Endothelial cell (in vitro differentiated cells): Measurements from ENCODE around the gene SPPL3. TPM values are rescaled to one million over a fixed set of nuclear protein-coding genes. Genes with fewer than 3 reads are reported as not detected.

ENCODE experiments used
- total RNA-seq: library from RNA; stranded (reverse); fragmentation: NEBNext Ultra II Directional; extraction: Animal tissue kit (Norgen Biotek cat#: 25700); gene quantifications from one replicate; pipeline ENCODE4 v1.2.1, GENCODE V29; 2021; ENCODE audit not compliant: unreplicated experiment

Gene SPPL3
- total RNA-seq, 1 donor from 2014 or later = 55.4 TPM

Other genes with a start within 250 kb of the SPPL3 start
- 124 TPM for gene MLEC, start 217.2 kb downstream of the SPPL3 start, total RNA-seq
- 35.0 TPM for gene UNC119B, start 193.9 kb downstream of the SPPL3 start, total RNA-seq
- 5.6 TPM for gene ACADS, start 178.5 kb downstream of the SPPL3 start, total RNA-seq
- gene HNF1A, start 74.2 kb upstream of the SPPL3 start, total RNA-seq = not detected
- 20.2 TPM for gene C12orf43, start 112.1 kb upstream of the SPPL3 start, total RNA-seq
- gene OASL, start 134.9 kb upstream of the SPPL3 start, total RNA-seq = not detected
- 0.82 TPM for gene P2RX7, start 228.5 kb upstream of the SPPL3 start, total RNA-seq